ENCODE data around the gene TMUB2.

The TMUB2 gene

DNA sequence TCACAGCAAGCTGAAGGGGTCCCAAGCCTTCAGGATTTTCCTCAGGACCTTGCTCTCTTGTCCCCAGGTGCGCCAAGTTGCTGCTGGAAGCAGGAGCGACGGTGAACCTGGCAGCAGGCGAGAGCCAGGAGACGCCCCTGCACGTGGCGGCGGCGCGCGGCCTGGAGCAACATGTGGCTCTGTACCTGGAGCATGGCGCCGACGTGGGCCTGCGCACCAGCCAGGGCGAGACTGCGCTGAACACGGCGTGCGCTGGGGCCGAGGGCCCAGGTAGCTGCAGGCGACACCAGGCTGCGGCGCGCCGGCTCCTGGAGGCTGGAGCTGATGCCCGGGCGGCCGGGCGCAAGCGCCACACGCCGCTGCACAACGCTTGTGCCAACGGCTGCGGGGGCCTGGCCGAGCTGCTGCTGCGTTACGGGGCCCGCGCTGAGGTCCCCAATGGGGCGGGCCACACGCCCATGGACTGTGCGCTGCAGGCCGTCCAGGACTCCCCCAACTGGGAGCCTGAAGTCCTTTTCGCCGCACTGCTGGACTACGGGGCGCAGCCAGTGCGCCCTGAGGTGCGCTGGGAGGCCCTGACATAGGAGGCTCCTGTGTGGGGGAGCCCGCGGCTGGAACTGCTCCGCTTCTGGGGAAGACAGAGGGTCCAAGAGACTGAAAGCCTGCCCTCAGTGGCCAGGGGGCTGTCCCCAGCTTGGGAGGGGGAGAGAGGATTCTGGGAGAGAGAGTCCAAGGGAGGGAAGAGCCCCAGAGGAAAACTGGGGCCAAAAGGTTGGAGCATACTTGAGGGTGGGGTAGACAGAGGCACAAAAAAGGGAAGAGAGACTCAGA, 9.9 kb upstream of the TMUB2 start:
- DNase-seq (ENCODE audit: extremely low read depth in 1 of 2, low read depth in 1 of 2), result no peak

DNA sequence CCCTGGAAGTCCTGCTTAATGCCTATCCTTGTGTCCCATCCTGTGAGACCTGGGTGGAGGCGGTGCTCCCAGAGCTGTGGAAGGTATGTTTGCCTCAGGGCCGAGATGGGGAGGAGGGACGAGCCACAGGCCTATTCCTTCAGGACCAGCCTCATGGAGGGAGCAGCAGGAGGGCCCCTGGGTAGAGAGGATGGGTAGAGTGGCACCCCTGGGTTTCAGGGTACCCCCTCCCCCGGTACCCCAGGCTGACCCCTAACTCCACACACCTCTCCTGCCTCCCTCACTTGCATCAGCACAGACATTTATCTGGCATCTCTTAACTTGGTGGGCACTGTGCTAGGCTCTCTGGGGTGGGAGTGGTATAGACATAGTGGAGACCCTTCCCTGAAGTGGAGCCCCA, 9.1 kb upstream of the TMUB2 start:
- no peak for DNase-seq (ENCODE audit: extremely low read depth in 1 of 2, low read depth in 1 of 2)

DNA sequence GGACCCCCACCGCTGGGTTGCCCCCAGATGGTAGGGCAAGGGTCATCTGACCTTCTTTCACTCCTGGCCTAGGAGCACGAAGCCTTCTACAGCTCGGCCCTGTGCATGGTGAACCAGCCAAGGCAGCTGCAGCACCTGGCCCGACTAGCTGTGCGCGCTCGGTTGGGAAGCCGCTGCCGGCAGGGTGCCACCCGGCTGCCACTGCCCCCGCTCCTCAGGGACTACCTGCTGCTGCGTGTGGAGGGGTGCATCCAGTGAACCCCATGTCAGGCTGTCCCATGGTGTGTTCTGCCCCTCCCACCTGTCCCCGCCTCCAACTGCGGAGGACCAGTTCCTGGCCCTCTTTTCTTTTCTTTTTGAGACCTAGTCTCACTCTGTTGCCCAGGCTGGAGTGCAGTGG, 8.6 kb upstream of the TMUB2 start:
- no peak for DNase-seq (ENCODE audit: extremely low read depth in 1 of 2, low read depth in 1 of 2)

DNA sequence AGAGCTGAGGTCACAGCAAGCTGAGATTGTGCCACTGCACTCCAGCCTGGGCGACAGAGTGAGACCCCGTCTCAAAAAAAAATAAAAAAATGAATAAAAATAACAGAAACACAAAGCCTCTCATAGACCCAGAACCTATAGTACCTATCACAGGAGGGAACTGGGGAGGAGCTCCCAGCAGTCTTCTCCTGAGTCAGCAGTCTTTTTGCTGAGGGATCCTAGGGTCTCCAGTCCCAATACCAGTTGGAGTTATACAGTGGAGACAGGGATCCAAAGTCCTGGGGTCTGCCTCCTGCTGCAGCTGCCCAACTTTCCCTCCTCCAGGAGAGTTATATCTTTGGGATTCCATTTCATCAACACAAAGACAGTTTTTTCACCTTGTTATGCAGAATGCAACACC, 3.7 kb upstream of the TMUB2 start:
- no peak for DNase-seq (ENCODE audit: extremely low read depth in 1 of 2, low read depth in 1 of 2)

DNA sequence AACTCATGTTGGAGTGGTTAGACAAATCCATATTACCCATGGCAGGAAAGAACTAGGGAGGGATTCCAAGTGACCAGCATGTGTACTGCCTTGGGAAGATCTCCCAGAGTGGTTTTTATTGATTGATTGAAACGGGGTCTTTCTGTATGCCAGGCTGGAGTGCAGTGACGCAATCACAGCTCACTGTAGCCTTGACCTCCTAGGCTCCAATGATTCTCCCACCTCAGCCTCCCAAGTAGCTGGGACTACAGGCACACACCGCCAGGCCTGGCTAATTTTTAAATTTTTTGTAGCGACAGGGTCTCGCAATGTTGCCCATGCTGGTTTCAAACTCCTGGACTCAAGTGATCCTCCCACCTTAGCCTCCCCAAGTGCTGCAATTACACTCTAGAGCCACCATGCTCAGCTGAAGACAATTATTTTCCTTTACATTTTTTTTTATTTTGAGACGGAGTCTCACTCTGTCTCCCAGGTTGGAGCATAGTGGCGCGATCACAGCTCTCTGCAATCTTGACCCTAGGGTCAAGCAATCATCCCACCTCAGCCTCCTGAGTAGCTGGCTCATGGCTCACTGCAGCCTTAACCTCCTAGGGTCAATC, 2.5 kb upstream of the TMUB2 start:
- DNase-seq (ENCODE audit: extremely low read depth in 1 of 2, low read depth in 1 of 2), result no peak

DNA sequence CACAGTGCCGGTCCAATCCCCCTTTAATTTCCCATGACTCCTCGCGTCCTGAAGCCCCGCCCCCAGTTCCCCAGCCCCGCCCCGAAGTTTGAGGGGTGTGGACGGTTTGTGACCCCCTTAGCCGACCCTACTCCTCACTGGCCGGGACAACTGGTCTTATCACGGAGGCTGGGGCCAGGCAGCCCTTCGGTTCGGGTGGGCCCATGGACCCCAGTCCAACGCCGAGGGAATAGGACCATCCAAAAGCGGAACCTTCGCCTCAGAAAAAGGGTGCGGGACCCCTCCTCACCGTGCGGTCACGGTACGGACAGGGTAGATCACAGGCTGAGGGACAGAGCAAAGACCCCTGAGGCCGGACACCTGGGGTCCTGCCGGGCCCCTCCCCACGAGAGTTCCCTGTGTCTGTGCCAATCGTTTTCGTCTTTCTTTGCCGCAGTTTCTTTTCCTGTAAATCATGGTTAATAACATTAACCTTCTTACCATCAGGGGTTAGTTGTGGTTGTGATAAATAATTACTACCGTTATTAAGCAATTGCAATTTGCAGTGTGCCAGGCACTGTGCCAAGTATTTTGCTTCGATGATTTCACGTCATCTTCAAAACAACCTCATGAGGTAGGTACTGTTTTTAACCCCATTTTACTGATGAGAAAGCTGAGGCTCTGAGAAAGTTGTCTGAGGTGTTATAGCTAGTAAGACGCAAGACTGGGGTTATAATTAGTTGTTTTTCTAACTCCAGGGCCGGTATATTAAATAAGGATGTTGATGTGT, 543 bp downstream of the TMUB2 start:
- no peak for DNase-seq (ENCODE audit: extremely low read depth in 1 of 2, low read depth in 1 of 2)

DNA sequence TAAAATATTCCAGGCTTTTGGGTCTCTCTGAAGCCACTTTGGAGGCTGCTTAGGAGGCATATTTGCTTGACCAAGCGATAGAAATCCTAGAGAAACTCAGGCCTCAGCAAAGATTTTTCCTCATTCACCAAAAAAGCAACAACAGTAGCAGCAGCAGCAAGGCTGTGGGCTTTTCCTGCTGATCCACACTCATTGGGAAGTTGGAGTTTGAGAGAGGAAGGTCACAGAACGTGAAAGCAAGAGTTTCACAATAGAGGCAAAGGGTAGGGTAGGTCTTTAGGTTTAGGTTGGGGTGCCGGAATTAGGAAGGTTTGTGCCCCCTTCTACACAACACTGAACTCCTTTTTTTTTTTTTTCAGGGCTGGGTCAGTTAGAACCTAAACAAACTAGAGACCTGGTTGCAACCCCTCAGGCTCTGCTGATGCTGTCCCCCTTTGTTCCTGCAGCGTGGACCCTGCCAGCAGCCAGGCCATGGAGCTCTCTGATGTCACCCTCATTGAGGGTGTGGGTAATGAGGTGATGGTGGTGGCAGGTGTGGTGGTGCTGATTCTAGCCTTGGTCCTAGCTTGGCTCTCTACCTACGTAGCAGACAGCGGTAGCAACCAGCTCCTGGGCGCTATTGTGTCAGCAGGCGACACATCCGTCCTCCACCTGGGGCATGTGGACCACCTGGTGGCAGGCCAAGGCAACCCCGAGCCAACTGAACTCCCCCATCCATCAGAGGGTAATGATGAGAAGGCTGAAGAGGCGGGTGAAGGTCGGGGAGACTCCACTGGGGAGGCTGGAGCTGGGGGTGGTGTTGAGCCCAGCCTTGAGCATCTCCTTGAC, 2.0 kb downstream of the TMUB2 start:
- DNase-seq (ENCODE audit: extremely low read depth in 1 of 2, low read depth in 1 of 2), result no peak

DNA sequence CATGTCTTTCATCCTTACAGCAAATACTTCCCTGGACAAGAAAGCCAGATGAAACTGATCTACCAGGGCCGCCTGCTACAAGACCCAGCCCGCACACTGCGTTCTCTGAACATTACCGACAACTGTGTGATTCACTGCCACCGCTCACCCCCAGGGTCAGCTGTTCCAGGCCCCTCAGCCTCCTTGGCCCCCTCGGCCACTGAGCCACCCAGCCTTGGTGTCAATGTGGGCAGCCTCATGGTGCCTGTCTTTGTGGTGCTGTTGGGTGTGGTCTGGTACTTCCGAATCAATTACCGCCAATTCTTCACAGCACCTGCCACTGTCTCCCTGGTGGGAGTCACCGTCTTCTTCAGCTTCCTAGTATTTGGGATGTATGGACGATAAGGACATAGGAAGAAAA, 3.7 kb downstream of the TMUB2 start:
- DNase-seq (ENCODE audit: extremely low read depth in 1 of 2, low read depth in 1 of 2), result no peak

DNA sequence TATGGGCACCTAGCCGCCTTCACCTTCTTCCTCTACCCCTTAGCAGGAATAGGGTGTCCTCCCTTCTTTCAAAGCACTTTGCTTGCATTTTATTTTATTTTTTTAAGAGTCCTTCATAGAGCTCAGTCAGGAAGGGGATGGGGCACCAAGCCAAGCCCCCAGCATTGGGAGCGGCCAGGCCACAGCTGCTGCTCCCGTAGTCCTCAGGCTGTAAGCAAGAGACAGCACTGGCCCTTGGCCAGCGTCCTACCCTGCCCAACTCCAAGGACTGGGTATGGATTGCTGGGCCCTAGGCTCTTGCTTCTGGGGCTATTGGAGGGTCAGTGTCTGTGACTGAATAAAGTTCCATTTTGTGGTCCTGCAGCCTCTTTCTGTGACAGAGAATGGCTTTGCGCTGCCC, 4.6 kb downstream of the TMUB2 start:
- no peak for DNase-seq (ENCODE audit: extremely low read depth in 1 of 2, low read depth in 1 of 2)

DNA sequence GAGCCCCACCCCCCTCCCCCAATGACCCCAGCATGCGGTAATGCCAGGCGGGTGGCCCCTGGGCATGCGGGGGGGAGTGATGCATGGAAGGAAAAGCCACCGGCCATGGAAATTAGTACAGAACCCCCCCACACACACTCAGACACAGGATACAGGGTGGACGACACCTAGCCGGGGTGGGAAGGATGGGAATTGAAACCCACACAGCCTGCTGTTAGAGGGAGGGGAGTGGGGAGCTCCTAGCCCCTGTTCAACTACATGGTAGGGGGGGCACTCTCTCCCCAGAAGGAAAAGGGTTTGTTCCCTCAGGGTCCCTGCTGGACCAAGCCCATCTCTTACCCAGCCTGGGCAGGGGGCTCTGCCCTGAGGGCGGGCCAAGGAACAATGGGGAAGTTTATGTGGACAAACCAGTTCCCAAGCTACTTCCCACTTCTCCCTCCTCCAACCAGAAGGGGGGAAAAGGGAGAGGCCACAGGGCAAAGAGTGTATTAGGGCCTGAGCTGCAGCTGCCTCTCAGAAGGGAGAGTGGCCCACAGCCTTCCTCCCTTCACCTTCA, 5.2 kb downstream of the TMUB2 start:
- no peak for DNase-seq (ENCODE audit: extremely low read depth in 1 of 2, low read depth in 1 of 2)

DNA sequence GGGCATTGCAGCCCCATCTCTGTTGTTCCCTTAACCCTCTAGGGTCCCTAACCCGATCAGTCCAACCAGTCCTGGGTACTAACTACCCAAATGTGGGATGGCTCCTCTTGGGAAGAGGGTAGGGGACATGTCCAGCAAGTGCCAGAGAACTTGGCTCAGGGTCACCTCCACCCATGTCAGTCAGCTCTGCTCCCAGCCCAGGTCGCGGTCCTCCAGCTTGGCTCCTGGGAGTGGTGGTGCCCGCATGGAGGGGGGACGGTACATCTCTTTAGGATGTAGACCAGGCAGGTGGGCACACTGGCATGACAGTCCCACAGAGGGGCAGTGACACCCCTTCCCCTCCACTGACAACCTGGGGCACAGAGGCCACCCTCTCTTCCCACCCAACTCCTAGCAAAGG, 6.0 kb downstream of the TMUB2 start:
- DNase-seq (ENCODE audit: extremely low read depth in 1 of 2, low read depth in 1 of 2), result no peak

DNA sequence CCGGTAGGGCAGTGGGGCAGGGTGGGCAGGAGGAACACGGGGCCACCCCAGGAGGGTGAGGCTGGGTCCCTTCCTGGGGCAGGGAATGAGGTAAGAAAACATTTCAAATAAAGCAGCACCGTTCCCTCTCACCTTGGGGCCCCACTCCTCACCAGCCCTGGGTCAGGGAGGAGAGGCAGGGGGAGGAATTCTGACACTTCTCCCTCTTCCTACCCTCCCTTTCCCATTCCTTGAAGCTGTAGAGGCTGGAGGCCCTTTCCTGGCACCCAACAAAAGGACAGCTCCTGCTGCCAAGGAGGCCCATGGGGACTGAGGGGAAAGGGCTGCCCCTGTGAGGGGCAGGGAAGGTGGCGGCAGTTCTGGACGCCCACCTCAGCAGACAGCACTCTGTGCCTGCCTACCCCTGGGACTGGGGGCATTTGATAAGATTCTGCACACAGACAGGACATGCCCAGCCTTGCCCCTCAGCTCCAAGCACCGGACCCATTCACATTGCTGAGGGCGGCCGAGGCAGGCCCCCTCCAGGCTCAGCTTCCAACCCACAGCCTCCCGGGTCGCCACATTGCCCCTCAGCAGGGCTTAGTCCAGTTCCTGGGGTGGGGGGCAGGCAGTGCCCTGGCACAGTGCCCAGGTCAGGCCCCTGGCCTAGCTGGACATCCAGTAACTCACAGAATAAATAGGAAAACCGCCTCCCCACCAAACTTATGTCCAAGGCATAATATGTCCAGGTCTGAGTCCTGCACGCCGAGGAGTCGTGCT, 6.7 kb downstream of the TMUB2 start:
- DNase-seq (ENCODE audit: extremely low read depth in 1 of 2, low read depth in 1 of 2), result no peak

DNA sequence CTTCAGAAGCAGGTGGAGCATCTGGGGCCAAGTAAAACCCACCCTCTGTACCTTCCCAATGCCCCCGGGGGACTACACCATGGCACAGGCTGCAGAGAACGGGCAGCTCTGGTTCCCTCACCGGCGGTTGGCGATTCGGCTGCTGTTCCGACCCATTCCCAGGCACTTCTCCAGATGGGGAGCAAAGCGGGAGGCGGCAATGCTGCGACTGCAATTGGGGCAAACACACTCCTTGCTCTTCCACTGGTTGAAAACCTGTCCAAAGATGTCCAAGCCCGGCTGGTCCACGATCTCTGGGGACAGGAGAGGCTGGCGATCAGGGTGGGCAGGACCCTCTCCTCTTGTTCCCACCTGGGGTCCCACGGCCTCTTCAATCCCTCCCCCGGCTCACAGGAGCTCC, 10.3 kb downstream of the TMUB2 start:
- DNase-seq (ENCODE audit: extremely low read depth in 1 of 2, low read depth in 1 of 2), result no peak

DNA sequence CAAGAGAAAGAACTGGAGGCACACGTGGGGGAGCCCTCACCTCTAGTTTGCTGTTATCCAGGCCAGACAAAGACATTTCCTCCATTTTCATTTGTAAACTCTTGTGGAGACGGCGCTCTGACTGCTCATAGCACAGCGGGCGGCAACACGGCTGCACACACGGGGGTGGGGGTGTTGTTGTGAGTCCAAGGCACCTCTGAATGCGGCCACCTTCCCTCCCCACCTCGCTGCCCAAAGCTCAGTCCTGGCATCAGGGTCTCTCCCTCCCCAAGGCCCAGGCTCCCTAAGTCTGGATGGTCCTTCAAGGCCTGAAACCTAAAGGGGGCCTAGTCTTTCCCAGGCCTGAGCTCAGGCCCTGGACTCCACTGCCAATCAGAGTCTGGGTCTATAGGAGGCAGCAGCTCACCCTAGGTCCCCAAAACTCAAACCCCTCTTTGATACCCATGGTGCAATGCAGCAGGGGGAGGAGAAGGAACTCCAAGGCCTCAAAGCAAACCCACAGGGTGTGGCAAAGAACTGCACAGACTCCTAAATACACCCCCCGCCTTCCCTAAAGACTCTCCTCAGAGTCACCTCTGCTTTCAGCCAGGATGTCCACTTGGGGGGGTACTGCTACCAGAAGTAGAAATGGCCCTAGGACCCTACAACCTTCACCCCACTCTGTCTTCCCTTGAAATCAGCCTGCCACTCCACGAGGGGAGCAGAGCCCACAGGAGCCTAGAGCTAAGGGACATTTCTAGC, 11.4 kb downstream of the TMUB2 start:
- DNase-seq (ENCODE audit: extremely low read depth in 1 of 2, low read depth in 1 of 2), result peak in 1 of 2 donors; percentile 29

DNA sequence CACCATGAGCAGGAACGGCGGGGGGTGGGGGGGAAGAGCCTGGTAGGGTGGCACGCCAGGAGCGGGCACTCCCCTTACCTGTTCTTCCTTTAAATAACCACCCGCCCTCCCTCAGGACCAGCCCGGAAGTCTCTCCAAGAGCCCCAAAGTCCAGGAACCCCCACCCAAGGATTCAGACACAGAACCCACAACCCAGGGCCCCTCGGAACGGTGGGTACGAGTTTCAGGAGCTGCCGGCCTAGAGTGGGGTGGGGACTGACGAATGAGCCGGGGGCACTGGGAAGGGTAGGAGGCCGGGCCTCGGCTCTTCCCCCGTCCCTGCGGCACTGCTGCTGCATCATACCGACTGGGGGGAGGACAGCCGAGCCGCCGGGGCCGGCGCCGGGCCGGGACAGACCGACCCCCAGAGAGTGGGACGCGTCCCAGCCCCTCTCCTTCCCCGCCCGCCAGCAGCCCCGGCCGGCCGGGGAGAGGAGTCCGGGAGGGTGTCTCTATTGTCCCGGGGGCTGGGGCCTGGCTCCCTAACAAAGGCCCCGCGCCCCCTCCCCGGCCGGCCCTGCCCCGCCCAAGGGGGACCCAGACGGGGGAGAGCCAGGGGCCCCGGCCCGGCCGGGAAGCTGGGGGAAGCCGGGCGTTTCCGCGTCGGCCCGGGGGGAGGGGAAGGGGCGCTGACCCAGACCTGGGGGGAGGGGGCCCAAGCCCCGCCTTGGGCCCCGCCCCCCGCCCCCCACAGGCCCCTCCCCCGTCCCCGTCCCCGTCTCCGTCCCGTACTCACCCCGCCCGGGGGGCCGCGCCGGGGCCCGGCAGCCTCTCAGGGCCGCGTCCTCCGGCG, 12.2 kb downstream of the TMUB2 start:
- peak in 1 of 2 donors; percentile 45 for DNase-seq (ENCODE audit: extremely low read depth in 1 of 2, low read depth in 1 of 2)

DNA sequence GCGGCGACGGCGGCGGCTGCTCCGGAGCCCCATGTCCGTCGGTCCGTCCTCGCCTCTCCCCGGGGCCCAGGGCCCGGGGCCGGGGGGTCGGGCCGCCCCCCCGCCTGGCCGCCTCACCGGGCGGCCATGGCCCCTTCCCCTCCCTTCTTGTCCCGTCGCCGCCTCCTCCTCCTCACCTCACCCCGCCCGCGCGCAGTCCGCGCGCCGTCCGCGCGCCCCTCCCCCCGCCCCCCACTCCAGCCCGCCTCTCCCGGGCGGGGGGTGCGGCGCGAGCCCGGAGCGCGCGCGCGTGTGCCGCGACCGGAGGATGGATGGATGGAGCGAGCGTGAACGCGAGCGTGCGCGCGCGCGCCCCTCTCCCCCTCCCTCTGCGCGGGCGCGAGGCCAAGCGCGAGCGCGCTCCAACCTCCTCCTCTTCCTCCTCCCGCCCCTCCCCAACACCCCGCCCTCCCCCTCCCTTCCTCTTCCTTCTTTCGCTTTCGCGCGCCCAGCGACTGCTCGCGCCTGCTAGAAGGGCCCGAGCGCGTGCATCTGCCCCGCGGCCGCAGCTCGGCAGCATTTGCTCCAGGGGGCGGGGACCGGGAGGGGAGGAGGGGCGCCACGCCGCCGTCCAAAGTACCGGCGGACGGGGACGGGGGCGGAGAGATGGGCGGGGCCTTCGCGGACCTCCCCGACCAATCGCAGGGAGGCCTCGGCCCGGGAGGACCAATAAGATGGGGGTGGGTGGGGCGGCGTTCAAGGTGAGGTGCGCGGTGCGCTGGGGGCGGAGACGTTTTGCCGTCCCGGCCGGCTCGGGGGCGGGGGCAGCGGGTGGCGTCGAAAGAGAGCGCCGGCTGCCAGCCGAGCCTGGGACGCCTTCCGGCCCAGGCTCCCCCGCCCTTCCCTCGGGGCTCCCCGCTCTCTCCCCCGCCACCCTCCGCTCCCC, 13.0 kb downstream of the TMUB2 start, which contains the start of gene ATXN7L3:
TSS of gene ATXN7L3 (minus strand) at position 332 of the 925 bp plus-strand sequence. CDS start 1,814 bp downstream, outside the sequence.
- peak; percentile 99 to 100 for DNase-seq (ENCODE audit: extremely low read depth in 1 of 2, low read depth in 1 of 2)

DNA sequence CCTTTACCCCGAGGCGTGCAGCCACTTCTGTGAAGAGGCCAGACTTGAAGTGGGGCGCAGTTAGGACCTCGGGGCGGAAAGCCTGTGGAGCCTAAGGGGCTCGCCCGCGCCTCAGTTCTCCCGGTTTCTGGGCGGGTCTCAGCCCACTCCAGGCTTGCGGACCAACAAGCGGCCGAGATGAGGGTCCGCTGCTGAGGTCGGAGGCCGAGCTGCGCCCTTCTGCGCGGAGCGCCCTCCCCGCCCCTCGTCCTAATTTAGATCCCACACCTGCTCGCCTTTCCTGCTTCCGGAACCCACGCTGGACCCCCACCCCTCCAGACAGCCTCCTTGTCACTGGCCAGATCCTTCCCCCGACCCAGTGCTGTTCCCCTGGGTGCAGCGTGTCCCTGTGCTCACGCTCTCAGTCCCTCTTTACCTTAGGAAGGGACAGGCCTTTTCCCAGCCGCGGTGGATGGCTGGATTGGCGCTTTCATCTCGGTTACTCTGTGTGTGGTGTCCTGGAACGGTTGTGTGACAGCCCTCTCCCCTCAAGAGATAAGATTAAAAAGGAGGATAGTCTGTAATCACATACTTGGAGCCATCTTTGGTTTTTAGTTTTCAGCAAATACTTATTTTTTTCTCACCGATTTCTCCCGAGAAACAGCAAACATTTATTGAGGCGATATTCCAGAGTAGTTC, 13.8 kb downstream of the TMUB2 start:
- no peak for DNase-seq (ENCODE audit: extremely low read depth in 1 of 2, low read depth in 1 of 2)

Measured in activated CD8-positive, alpha-beta memory T cell treated with anti-CD3 and anti-CD28 coated beads for 1 hour (primary cell).